Putamen (tissue), 1 donor: ENCODE measurements around the gene STEAP3.

ENCODE experiments used
- DNase-seq: peaks from one replicate; pipeline ENCODE4 v3.0.0-alpha.2; 2016; ENCODE audit warnings: low spot score

The STEAP3 gene

DNA sequence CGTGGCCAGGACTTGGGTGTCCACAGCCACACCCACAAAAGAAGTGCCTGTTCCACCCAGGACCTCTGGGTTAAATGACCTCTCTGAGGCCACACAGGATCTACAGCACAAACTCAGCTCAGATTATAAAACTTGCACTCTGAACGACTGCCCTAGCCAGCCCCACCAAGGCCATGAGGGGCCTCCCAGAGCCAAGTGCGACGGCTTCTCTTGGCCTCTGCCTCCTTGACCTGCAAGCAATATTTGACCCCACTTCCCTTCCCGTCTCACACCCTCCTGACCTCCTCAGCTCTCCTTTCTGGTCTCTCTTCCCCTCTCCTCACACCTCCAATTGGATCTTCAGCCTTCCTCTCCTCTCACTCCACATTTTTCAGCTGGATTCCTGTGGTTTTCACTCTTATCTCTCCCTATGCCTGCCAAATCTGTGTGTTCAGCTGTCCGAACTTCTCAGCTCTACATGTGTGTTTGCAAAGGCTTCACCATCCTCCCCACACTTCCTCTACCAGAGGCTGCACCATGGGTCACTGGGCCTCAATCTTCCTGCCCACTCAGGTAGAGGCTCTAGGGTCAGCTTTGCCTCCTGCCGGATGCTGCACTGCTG, 25.3 kb upstream of the STEAP3 start:
- no peak for DNase-seq

DNA sequence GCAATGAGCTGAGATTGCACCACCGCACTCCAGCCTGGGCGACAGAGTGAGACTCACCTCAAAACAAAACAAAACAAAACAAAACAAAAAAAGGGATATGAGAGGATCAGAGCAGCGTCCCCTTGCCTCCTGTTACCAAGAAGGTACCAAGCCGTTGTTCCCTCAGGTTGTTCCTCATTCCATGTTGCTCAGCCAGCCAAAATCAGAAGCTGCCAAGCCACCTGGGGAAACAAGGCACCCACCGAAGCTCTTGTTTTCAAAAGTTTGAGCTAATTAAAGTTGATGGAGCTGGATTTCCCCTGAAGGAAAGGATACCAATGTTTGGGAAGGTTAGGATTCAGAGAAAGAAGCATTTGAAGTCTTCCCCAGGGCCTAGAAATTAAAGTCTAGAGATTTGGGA, 21.8 kb upstream of the STEAP3 start:
- DNase-seq: no peak

DNA sequence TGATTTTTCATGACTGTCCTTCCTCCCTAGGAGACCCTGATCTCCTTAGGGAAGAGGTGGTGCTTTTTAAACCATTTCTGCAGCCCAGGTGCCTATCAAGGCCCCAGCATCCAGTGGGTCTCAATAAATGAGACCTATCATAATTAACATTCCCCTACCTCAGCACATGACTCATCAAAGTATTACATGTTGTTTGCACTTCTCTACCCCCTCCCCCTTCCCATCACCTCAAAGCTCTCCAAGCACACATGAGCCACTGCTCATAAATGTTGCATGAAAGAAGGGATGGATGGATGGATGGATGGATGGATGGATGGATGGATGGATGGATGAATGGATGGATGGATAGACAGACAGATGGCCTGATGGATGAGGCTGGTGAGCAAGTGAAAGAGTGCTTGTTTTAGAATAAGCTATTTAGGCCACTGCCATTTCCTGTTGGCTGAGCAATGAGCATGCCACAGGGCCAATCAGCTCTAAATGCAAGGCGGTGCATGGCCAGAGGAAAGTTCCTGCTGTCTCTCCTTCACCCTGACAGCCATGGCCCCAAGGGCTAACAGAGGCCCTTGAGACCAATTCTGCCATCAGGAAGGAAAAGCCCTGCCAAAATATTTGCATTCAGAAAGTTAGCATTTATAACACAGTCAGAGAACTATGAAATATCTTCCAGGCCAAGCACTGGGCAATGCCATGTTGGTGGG, 20.9 kb upstream of the STEAP3 start:
- no peak for DNase-seq

DNA sequence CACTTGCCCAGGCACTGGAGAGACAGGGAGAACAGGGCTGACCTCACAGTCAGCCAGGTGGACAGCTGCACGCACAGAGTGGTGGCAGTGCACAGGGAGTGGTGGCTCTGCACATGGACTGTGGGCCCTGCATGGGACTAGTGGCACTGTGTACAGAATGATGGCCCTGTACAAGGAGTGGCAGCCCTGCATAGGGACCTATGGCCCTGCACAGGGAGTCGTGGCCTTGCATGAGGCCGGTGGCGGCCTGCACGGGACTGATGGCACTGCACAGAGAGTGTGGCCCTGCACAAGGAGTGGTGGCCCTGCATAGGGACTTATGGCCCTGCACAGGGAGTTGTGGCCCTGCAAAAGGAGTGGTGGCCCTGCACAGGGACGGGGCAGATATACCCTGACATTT, 19.1 kb upstream of the STEAP3 start:
- DNase-seq: no peak

DNA sequence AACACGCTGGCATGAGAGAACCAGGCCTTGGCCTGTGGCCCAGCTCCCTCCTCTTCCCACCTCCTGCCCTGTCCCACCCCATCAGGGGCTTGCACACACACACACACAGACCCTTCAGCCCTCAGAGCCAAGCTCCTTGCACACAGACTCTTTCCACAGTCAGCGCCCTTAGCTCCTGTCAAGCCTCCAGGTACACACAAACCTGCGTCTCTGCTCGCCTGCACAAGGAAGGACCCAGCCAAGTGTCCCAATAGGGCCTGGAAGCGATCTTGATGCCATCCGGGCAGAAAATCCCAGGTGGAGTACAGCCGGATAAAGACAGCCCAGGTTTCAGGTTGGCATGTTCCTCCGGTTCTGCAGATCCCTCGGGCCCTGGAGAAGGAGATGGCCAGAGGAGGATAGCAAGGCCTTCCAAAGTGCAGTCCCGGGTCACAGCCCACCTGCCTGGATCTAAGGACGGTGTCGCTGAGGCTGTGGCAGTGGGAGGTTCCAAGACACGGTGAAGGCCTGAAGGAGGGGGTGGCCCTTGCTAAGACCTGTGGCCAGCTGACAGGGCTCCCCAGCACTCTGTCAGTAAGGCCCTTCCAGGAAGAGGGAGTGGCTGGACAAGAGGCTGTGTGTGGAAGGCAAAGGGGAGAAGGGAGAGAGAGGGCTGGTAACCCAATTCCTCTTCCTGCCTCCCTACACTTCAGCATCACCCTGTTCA, 18.5 kb upstream of the STEAP3 start:
- DNase-seq: no peak

DNA sequence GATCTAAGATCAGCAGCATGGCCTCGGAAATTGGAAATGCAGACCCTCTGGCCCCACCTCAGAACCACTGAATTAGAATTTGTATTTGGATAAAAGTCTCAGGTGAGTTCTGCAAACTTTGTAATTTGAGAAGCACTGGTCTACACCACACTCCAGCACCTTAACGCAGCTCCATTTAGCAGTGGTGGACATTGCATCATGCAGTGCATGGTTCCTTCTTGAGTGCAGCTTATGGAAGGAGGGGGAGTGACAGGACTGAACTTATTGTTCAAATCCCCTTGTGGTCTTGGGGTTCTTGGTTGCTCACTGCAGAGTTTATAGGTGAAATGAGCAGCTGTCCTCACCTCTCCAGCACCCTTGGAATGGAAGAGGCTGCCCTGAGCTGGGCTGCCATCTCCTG, 17.4 kb upstream of the STEAP3 start:
- DNase-seq: no peak

DNA sequence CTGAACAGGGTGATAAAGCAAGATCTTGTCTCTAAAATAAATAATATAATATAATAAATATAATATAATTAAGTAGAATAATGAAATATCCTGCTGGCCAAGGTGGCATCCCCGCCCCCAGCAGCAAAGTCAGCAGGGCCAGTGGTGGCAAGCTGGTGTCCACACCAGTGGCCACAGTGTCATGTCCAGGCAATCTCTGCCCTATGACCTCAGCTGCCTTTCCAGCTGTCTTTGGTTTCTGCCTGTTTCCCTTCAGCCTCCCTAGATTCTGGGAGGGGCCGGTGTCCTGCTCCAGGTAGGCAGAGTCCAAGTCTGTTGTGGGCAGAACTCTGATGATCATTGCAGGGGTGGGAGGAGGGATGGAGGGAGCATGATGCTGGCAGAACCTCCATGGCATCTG, 16.2 kb upstream of the STEAP3 start:
- no peak for DNase-seq

DNA sequence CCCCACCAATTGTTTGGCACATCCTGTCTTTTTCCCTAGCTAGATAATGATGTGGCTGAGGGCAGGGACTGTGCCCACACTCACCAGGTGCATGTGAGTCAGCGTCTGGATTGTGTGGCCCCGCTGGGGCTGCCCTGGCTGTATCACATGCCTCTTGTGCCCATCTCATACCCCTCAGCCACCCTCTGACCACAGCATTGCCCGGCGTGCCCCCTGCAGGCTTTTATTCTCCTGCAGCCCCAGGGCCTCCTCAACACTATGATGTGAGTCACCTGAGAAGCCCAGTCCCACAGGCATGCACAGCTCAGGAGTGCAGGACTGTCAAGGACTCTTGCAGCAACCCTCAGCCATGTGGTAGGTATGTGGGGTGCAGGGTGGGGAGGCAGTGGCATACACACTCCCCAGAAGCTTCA, 14.8 kb upstream of the STEAP3 start:
- no peak for DNase-seq

DNA sequence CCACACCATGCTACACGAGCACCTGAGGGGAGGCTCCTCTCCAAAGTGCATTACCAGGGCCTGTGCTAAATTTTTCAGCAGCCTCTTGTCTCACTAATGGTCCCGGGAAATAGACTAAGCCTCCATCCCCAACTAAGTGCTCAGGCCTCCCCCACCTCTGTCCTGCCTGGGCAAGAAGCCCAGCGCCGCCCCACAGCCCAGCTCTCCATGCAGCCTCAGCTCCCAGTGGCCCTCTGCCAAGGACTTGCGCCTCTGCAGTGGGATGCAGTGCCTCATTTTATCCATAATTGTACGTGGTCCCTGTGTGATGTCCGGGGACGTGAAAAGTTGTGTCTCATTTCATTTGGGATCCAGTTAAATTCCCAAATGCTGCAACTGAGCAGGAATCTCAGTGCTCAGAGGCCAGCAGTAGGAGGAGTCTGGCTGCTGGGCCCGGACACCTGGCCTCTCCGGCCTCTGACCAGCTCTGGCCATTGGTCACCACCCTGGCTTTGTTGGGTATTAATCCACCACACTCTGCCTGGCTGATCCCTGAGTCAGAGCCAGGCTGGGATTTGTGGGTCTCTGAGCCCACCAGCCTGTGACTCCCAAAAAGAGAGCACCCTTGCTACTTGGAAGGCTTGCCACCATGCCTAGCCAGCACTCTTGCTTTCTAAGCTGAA, 11.4 kb upstream of the STEAP3 start:
- no peak for DNase-seq

DNA sequence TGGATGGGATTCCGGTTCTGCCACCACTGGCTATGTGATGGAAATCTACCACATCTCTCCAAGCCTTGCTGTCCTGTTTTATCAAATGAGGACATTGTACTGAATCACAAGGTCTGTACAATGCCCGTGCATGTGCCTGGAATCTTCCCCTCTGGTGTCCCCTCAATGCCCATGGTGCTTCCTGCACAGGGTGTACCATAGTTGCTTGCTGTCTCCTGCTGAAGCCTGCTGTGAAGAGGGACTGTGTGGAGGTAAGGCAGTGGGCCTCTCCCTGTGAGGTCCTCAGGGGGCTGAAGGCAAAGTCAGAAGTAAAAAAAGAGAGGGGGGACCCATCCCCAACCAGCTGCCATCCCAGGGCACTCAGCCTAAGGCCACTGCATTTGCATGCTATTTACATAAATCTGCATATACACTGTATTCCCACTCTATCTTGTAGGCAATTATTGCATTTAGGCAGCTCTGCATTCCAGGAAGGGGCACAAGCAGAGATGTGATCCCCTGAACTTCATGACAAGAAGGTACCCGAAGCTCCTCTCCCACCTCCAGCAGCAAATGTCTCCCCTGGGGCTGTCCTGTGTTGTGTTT, 9.1 kb upstream of the STEAP3 start:
- no peak for DNase-seq

DNA sequence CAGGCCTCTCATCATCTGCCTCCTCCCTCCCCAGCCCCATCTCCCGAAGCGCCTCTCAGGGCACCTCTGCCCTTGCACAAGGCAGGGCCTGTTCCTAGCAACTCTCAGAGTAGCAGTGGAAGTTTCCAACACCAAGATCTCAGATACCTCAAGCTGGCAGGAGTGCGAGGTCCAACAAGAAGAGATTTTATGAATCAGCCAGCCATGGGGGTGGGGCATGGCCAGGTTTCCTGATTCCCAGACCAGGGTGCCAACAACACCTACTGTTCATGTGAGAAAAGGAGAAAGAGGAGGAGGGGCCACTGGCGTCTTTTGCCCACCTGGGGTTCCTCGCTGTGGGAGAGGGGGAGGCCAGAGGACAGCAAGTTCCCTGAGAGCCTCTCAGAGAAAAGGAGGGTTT, 6.6 kb upstream of the STEAP3 start:
- no peak for DNase-seq

DNA sequence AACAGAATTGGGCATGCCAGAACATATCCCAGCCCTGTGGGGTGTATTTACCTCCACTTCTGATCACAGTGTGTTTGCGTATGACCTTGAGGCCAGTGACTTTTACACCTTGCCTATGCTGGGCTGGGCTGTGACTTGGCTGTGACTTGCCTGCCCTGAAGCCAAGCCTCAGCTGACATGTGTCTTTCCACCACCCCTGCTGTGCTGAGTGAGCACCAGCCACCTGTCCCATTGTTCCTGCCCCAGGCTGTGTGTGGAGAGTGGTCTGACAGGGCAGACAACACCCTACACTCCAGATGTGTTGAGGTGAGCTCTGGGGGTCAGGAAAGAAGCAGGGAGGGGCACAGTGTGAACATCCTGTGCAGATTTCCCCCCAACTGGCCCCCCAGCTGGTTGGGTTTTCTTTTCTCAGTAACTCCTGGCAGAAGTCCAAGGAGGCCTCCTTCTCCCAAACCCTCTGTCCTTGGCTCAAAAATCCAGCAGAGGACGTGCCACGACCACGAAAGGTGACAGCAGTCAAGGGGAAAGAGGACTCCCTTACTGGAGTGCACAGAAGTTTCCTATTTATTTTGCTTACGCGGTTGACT, 5.1 kb upstream of the STEAP3 start:
- no peak for DNase-seq

DNA sequence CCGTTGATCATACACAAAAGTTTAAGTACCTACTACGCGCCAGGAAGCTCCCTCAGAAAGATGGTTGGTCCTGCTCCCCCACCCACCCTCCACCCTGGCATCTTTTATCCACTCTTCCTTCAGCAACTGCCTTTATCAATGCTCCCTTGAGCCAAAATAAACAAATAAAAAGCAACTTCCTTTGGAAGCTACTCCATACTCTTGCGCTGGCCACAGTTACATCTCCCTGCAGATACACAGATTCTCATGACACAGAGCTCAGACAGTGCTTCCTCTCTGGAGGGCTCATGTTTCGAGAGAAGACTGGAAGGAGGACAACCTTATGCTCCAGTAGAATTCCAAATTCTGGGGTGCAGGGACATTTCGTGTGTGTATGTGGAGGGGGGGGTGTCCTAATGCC, 3.8 kb upstream of the STEAP3 start:
- no peak for DNase-seq

DNA sequence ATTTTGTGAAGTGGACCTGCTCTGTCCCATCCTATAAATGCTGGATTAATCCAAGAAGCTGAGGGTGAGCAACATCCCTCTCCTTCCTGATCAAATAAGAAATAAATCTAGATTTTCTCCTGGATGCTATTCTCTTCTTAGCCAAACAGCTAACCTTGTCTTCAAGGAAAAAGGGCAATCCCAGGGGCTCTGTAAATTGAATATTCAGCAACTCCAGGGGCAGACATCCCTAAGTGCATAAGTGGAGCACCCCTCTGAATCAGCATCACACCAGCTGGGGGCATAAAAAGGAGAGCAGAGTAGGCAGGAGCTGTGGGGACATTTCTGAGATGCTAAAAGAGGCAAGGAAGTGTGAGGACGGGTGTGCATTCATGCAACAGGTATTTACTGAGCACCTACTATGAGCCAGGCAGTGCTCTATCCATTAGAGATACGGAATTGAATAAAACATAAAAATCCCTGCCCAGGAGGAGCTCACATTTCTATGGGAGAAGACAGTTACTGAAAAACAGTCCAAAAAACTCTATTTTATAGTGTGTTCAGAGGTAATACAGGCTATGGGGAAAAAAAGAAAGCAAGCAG, 2.8 kb upstream of the STEAP3 start:
- no peak for DNase-seq

DNA sequence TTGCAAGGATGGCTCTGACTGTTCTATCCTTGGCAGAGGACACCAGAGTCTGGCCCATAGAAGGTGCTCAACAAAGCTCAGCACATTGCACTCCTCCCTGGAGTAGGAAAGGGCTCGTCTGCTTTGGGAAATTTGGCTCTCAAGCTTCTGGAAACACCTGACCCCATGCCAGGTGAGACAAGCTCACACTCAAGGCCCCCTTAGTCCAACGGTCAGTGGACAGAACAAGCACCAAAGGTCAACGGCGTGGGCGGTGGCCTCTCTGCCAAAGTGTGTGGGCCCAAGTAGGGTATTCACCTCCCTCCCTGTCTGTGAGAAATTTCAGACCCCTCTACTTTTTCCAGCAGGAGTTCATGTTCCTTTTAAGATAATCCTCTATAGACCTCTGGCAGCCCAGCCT, 2.0 kb upstream of the STEAP3 start:
- no peak for DNase-seq

DNA sequence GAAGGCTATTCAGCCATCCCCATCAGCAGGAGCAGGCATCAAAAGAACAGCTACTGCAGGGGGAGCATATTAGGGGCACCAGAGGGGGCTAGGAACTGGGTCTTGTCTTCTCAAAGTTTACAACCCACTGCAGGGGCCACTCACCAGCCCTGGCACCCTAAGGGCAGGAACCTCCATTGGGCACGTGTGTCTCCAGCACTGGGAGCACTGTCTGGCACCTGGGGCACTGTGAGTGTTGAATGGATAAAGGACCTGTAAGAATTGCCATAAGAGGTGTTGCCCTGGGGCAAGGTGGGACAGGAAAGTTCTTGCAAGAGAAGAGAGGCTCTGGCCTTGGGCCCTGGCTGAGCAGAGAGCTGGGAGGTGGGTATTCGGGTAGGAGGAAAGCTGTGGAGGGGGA, 1.4 kb upstream of the STEAP3 start:
- DNase-seq: no peak

DNA sequence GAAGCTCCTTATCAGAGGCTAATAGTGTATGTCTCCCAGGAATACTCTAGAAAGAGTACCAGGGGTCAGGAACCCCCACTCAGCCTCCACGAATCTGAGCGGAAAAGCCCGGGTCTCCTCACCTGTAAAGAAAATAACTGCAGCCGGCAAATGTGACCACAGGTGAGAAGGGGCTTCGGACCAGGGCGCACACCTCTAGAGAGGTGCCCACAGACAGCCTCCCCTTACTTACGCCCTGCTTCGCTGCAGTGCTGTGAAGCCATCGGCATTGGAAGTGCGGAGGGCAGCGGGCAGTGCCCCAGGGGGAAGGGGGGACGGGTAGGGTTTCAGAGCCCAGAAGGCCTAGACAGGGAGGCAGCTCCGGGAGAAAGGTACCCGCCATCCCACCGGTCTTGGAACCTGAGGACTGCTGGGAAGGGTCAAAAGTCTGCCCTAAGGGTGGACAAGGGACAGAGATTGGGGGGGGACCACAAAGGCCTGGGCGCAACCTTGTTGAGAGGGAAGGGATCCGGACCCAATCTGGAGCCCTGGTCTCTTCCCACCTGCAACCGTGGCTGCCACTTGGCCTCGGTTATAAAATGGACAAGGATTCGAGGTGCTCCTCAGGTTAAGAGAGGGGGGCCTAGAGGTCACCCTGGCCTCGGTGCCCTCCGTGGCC, 642 bp upstream of the STEAP3 start:
- no peak for DNase-seq

DNA sequence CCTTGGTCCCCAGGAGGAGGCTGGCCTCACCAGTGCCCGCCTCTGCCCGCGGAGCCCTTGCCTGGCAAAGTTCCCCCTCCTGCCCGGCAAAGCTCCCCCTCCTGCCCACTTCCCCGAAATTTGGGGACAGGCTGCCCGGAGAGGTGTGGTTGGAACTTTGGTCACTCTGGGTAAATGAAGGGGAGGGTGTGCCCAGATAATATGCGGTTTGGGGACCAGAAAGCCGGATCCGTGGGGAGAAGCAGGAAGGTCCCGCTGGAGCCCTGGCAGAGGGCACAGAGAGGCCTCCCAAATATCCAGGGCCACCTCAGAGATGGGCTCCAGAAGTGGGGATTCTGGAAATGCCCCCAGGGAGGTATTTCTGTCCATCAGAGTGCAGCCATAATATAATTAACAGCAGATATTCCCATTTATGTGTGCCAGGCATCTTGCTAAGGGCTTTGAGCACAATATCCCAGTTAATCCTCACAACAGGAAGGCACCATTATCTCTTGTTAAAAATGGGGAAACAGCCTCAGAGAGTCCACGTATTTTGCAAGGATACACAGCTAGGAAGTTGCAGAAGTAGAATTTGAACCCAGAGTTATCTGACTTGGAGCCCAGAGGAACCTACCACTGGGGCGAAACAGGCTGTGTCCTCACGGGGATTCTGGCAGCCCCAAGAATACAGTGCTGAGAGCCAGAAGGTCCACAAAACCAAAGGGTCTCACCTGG, 914 bp downstream of the STEAP3 start:
- no peak for DNase-seq

DNA sequence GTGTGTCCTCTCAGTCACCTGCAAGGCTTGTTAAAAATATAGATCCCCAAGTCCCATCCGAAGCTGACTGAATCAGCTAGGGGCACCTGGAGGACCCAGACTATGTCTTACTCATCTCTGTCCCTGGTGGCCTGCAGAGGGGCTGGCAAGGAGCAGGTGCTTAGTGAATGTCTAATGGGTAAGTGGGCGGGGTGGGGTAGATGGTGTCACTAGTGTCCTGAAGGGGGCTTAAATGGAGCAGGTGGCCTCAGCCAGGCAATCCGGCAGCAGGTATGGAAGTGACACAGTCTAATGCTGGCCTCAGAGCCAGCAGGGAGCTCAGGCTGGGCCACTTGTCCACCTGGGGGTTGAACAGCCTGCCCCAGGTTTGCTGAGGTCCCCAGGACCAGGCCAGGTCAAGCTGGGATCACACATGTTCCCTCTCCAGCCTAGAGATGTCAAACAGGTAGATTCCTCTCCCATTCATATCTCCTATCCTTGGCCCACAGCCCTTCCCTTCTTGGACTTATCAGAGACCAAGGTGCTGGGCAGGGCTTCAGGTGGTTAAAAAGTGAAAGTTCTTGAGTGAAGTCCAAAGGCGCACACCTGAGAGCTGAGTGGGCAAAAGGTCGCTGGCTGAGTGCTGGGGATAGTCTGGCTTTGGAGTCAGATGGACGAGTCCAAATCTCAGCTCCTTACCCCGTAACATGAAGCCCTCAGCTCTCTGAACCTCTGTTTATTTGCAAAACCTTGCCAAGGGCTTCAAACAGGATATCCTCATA, 1.7 kb downstream of the STEAP3 start:
- DNase-seq: no peak

DNA sequence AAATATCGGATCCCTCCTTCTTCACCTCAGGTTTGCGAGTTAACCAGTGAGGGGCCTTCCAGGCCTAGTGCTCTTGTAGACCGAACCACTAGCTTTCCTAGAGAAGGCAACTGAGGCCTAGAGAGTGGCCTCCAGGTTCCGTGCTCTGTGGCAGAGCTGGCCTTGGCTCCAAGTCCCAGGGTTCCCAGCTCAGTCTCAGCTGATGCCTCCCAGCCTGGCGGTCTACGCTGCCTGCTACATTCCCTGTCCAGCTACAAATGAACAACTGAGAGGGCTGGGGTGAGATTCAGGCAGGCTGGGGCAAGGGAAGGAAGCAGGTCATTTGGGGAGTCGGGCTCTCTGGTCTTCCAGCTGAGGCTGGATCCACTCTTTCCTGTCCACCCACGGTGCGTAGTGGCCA, 2.3 kb downstream of the STEAP3 start:
- no peak for DNase-seq
